HG03457 (cell line): ENCODE data around the gene BCL2L13.
"Not testable (repeated sequence)": the region's sequence is repeated elsewhere in the genome, so short reads cannot be mapped to it uniquely, and the experiment has no call there.

Experiments
- ATAC-seq: cut with Tn5 transposase; IDR thresholded peaks from one replicate; pipeline ENCODE4 v1.9.1; 2021; ENCODE audit warnings: moderate number of reproducible peaks; ENCODE audit not compliant: unreplicated experiment

The BCL2L13 gene

GRCh38 chr22:17753401-17753989, 114.9 kb downstream of the BCL2L13 start:
- no peak for ATAC-seq

GRCh38 chr22:17754233-17754925, 115.8 kb downstream of the BCL2L13 start:
- ATAC-seq, result no peak

- no peak for ATAC-seq
Observed at GRCh38 chr22:17761138-17761488, 122.6 kb downstream of the BCL2L13 start.

DNA sequence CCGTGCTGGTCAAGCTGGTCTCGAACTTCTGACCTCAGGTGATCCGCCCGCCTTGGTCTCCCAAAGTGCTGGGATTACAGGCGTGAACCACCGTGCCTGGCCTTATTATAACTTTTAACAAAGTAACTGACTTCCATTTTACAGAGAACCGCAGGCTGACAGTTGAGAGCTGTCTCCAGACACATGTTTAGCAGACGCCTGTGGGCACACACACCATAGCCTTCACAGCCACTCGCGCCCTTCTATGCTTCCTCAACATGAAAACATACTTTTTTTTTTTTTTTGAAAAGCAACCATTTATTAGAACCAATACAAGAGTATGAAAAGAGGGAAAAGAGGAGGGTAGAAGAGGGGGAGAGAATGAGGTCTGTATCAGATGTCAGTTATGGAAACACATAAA, 124.9 kb downstream of the BCL2L13 start:
- ATAC-seq, result not testable (repeated sequence)

DNA sequence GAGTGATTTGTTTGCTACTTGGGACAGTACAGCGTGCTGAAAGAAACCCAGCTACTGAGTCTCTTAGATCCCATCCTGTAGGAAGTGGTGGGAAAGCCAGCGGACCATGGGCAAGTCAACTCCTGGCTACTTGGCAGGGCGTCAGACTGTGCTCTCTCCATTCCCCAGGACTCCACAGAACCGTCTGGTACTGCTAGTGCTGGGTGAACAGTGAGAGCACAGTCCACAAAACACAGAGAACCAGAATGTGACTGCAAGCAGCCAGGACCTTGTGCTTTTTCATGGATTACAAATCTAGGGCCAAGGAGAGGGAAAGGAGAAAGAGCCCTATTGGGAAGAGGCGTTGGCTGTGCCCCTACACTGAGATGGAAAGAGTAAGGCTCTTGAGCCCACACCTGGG, 125.5 kb downstream of the BCL2L13 start:
- ATAC-seq, result no peak

- not testable (repeated sequence) for ATAC-seq
Observed at GRCh38 chr22:17764852-17765251, 126.3 kb downstream of the BCL2L13 start.

GRCh38 chr22:17767233-17768065, 128.9 kb downstream of the BCL2L13 start:
- peak; percentile 52 for ATAC-seq

- ATAC-seq, result no peak
Observed at GRCh38 chr22:17769013-17769715, 130.6 kb downstream of the BCL2L13 start.

DNA sequence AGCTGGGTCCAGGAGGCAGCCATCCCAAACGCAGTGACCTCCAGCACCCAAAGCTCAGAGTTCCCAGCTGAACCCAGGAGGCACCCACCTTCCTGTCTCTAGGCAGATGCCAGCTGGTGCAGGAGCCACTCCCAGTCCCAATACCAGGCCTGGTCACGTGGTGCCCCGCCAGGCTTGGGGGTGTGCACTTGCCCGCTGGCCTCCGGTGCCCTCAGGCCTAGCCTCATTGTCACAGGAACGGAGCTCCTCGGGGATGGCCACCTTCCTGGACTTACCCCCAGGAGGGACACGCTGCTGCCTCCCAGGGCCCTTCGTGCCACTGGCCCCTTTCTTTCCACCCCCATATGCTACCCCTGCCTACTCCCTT, 131.1 kb downstream of the BCL2L13 start:
- ATAC-seq, result no peak

DNA sequence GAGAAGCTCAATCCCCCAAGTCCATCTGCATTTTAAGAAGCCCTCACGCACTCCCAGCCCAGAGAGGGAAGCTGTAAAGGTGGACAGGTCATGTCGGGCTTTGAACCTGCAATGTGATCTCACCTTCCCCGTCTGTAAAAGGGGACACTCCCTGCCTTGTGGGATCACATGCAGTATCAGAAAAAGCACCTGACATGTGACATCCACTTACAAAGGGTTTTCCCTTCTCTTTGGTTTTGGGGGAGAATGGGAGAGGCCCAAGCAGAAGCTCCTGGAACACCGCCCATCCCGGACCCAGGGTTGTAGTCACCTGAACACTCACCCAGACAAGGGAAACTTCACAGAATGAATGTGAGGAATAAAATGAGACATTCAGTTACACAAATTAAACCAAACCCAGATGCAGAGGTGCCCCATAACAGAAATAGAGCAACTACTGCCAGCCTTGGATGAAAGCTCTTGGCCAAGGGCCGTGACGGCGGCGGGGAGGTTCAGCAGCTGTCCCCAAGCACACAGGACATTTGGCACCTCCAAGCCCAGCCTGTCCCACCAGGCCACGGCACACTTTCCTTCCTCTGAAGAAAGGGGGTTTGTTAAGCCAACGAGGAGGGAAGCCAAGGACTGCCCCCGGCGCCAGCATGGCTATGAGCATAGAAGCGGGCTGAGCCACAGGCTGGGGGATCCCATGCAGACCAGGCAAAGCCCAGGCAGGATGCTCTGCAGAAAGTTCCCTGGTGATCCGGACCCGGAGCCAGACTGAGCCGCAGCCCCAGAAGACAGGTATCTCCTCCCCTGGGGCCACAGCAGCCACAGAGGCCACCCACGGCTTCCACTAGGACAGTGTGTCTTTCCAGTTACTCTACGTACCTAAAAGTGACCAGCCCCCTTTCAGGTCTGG, 131.9 kb downstream of the BCL2L13 start:
- no peak for ATAC-seq

- no peak for ATAC-seq
Observed at GRCh38 chr22:17772249-17772957, 133.8 kb downstream of the BCL2L13 start.

DNA sequence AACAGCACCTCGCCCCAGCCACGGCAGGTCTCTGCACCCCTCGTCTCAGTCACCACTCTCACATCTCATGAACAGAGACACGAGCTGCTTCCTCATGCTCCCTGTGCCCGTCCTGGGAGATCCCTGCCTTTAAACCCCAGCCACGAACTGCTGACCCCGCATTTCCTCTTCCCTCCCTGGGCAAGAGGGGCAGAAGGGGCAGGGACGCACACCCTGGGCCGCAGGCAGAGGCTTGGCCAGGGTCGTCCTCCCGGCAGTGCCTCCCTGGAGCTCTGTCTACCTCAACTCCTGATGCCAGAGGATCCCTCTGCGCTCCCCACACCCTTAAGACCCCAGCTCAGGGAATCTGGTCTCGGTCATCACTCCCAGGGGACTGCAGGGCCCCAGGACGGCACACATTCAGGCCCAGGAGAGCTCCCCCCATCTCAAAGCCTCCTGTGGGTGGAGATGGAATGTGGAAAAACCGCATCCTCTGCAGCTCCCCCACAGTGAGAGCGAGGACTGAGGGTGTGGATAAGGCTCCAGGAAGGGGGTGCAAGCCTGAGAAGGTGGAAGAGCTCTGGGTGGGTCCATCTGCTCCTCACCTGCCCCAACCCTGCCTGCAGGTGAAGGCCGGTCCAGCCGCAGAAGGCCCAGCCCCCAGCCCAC, 134.5 kb downstream of the BCL2L13 start:
- ATAC-seq, result no peak

DNA sequence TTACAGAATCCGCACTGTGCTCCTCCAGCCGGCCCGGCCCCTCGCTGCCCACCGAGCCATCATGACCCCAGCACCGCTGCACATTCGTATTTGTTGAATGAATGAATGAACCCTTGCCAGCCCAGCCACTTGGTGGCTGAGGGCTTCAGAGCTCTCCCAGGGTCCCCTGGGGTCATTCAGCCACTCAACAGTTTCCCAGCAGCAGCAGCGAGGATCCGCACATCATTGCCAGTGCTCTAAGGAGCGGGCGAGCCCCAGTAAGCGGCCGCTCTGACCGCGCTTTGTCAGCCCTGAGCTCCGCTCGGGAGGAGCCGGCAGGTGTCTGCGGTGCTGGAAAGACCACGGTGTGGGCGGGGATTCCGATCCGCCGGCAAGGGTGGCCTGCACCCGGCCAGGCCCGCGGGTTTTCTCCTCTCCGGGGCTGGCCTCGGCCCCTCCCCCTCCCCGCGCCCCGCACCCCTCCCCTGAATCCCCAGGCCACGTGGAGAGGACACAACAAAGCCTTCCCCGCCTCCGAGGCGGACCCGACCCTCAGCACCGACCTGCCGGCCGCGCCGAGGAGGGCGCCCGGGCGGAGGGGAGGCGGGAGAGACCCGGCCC, 135.1 kb downstream of the BCL2L13 start:
- no peak for ATAC-seq

- ATAC-seq, result no peak
Observed at GRCh38 chr22:17774206-17774925, 135.8 kb downstream of the BCL2L13 start, which contains the start of gene BID. TSS of gene BID (minus strand) at chr22:17774469. CDS start at chr22:17750116, 24,353 bp downstream.

- ATAC-seq, result no peak
Observed at GRCh38 chr22:17774926-17775685, 136.5 kb downstream of the BCL2L13 start.

DNA sequence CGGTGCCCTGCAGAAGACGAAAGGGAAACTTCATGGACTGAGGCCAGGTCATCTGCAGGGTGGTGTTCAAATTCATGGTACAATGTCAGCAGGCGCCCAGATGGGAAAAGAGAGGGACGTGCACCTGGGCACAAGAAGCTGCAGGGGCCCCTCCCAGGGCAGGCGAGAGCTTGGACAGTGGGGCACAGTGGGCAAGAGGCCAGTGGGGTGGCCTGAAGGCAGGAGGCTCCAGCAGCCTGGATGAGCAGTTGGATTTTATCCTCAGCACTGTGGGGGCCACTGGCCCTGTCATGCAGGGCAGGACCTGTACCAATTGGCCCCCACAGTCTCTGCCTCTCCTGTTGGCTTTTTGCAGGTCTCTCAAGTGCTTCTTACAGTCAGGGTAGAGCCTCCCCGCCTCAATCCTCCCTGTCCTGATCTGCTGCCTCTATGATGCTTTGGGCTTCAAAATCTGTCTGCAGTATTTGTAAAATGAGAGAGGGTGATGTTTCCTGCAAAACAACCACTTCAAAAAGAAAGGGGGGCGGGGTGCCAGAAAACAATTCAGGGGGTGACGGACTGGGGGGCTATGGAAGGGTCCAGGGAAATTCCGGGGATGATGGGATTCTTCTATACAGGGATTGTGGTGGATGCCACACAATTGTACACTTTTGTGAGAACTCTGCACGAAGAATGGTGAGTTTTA, 137.4 kb downstream of the BCL2L13 start:
- no peak for ATAC-seq
